Heart left ventricle (tissue), 16 donors: ENCODE results near the gene UBE2V1. TPM values are rescaled to one million over a fixed set of nuclear protein-coding genes. Genes with fewer than 3 reads are reported as not detected.

ENCODE experiments used
- ATAC-seq, 4 donors: fragments of 200-7000 bp; cut with Tn5 transposase; one replicate each; pipeline ENCODE4 v1.9.1; 2020 to 2022; ENCODE audit warnings: moderate library complexity in 4 of 4, mild to moderate bottlenecking in 3 of 4, moderate number of reproducible peaks in 1 of 4
- DNase-seq, 5 donors: peaks; one replicate each; pipeline ENCODE4 v3.0.0-alpha.2; 2020
- H3K27ac ChIP-seq, 12 donors: fragments of 200-600 bp; sonication (generic) in 4 of 12; one replicate each; pipeline versions ENCODE4 v1.5.0 to v1.8.0; 2016 to 2022; ENCODE audit warnings: mild to moderate bottlenecking in 2 of 12
- H3K27me3 ChIP-seq, 9 donors: fragments of 200-600 bp; sonication (generic) in 2 of 9; one replicate each; pipeline versions ENCODE4 v1.5.1 to v1.8.0; 2016 to 2022; ENCODE audit warnings: mild to moderate bottlenecking in 3 of 9
- H3K36me3 ChIP-seq, 9 donors: fragments of 200-600 bp; sonication (generic) in 2 of 9; one replicate each; pipeline versions ENCODE4 v1.5.0 to v1.8.0; 2018 to 2022; ENCODE audit warnings: mild to moderate bottlenecking in 2 of 9
- H3K4me1 ChIP-seq, 12 donors: fragments of 200-600 bp; sonication (generic) in 4 of 12; one replicate each; pipeline versions ENCODE4 v1.5.0 to v1.8.0; 2016 to 2022; ENCODE audit warnings: mild to moderate bottlenecking in 3 of 12
- H3K4me3 ChIP-seq, 12 donors: fragments of 200-600 bp; sonication (generic) in 4 of 12; one replicate each; pipeline versions ENCODE4 v1.5.0 to v1.8.0; 2017 to 2022; ENCODE audit warnings: mild to moderate bottlenecking in 9 of 12, moderate library complexity in 4 of 12
- H3K9me3 ChIP-seq, 12 donors: fragments of 200-600 bp; sonication (generic) in 4 of 12; one replicate each; pipeline versions ENCODE4 v1.5.0 to v1.8.0; 2016 to 2022; ENCODE audit warnings: mild to moderate bottlenecking in 1 of 12
- POLR2A ChIP-seq, 2 donors: fragments of 450-650 bp; IDR thresholded peaks; one replicate each; pipeline ENCODE4 v1.6.1; 2017; ENCODE audit warnings: antibody characterized with exemption in 2 of 2, mild to moderate bottlenecking in 2 of 2, moderate library complexity in 2 of 2
- WGBS, 4 donors: extraction: QIAGEN DNeasy Blood & Tissue Kit in 2 of 4; methylation state at CpG; one replicate each; pipeline versions ENCODE4 v1.1.5 to v1.1.7; 2013 to 2018; 5-methylcytosine and 5-hydroxymethylcytosine counted together
- intact Hi-C, 10 donors: fragments of 100-400 bp; cut with DNase I; formaldehyde crosslinking; loops; one replicate each; pipeline versions ENCODE4 v1.11.1 to v1.14.2; 2022
- polyA plus RNA-seq, 2 donors: library from polyadenylated mRNA; stranded (reverse); fragments of 200-250 nt; gene quantifications; one replicate each; pipeline ENCODE4 v1.2.3, GENCODE V29; 2013
- total RNA-seq, 9 donors: library from RNA; depleted of rRNA in 2 of 9; stranded (reverse); fragments of >200 nt in 2 of 9; fragmentation: NEBNext Ultra II Directional in 3 of 9; extraction: Animal tissue kit (Norgen Biotek cat#: 25700) in 3 of 9; gene quantifications; one replicate each; pipeline versions ENCODE4 v1.1.0 to v1.2.4, GENCODE V29; 2016 to 2023
- TF ChIP-seq, protein P1 (sequence below), 12 donors: fragments of 200-600 bp; sonication (generic) in 4 of 12; IDR thresholded peaks; one replicate each; pipeline versions ENCODE4 v1.5.0 to v1.8.0; 2018 to 2022; ENCODE audit warnings: antibody characterized with exemption in 12 of 12, mild to moderate bottlenecking in 5 of 12
- donor health status: ischemic (EF 13 %, LVEDD 7.1; RV severe dilation, severe dysfunction).
- donor health status: healthy with polysubstance abuse.
- donor health status: DM: no; HTN: yes; CAD: no.
- donor health status: DM: no; HTN: no; CAD: no.
- donor health status: ischemic (EF 25% LVEDD 6.9; RV normal size, moderate dysfunction).
- donor health status: ischemic (EF 25% LVEDD 5.7; RV mildly dilated, moderate dysfunction).
- donor health status: healthy.
- donor health status: DM: yes; HTN: yes; CAD: no.
- donor health status: ischemic (EF 35%, LVEDD 5.7; RV mildly dilated, moderate dysfunction).
- donor health status: nonischemic (EF 11% LVEDD 7.7; RV severe dilation, severe dysfunction).
- donor health status: DM: yes; HTN: yes; CAD: no.
- donor health status: PGD.
- donor health status: ischemic (EF 29% LVEDD 5.4; RV normal size, mild dysfunction).
- donor health status: nonischemic (EF 23%, LVEDD 6.1; RV moderate dilation, normal function).

The UBE2V1 gene
- total and polyA plus RNA-seq, 11 donors, result 54.2 to 105 (median 78.5) TPM

DNA sequence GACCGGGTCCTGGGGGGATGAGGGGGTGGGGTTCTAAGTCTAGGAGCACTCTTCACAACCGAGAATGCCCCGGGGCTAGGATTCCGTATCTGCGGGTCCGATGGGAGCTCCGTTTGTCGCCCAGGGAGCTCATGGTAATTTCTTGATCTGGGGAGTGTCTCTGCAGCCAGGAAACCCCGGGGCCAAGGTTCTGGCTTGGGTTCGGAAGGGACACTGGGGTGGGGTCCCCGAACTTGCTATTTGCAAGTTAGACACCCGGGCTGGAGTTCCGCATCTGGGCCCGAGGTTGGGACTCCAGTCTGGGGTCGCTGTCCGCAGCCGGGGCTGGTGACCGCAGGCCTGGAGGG lies 40.2 kb upstream of the UBE2V1 start:
- Histone ChIP-seq H3K4me1 (peaks cover 7 to 57% (median 41%) of the 10 kb centered on the region in 12 donors), H3K27ac (peak overlapping the region; percentile 54 to 98 (median 94)), H3K4me3 (peak overlapping the region; percentile 27 to 100 (median 97)), H3K27me3 (no peaks in the 10 kb centered on the region), H3K9me3 (no peaks in the 10 kb centered on the region), H3K36me3 (peaks cover 0 to 10% (median 5%) of the 10 kb centered on the region in 9 donors)
- ATAC-seq (no peak), DNase-seq (no peak)
- TF ChIP-seq POLR2A (IDR thresholded peaks at IDR 0.05), result no peak
- TF ChIP-seq, protein P1, sequence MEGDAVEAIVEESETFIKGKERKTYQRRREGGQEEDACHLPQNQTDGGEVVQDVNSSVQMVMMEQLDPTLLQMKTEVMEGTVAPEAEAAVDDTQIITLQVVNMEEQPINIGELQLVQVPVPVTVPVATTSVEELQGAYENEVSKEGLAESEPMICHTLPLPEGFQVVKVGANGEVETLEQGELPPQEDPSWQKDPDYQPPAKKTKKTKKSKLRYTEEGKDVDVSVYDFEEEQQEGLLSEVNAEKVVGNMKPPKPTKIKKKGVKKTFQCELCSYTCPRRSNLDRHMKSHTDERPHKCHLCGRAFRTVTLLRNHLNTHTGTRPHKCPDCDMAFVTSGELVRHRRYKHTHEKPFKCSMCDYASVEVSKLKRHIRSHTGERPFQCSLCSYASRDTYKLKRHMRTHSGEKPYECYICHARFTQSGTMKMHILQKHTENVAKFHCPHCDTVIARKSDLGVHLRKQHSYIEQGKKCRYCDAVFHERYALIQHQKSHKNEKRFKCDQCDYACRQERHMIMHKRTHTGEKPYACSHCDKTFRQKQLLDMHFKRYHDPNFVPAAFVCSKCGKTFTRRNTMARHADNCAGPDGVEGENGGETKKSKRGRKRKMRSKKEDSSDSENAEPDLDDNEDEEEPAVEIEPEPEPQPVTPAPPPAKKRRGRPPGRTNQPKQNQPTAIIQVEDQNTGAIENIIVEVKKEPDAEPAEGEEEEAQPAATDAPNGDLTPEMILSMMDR (IDR thresholded peaks at IDR 0.05), result no peak
- intact Hi-C loops, result loop anchor here in 2 of 10 donors (1.0 to 5.0 kb wide), 3 partner anchors 13 to 36 kb away; no protein-coding TSS in a partner anchor
- 0 to 1% (median 0%) methylated on average over 14 to 18 of the region's 18 CpGs for WGBS, 4 donors

DNA sequence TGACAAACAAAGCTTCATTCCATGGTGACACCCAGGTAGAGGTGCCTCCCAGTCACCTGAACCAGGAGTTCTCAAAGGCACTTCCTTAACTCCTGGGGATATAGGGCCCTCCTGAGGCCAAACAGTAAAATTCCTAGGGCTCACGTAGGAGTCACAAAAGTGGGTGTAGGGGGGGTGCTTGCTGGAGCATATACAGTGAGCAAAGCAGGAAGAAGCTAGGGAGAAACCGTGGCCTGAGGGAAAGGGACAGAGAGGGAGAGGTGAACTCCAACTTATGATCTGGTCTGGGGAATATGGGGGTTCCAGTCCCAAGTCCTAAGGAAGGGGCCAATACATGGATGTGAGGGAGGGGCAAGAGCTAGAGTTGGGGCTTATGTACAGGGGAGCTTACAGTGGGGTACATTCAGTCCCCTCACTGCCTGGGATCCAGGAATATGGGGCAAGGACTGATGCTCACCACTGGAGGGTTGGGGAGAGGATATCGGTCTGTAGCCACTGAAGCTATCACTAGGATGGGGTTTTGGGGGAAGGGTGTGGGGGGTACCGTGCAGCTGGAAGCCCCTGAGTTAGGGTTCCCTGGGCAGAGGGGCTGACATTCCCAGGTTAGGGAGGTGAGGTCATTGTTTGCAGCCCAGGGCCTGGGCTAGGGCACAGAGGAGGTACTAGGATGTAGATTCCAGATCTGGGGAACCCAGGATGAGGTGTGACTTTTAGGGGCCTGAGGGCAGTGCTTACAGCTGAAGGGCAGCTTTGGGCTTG lies 39.6 kb upstream of the UBE2V1 start:
- Histone ChIP-seq H3K36me3 (peaks cover 0 to 13% (median 6%) of the 10 kb centered on the region in 9 donors), H3K4me3 (peak overlapping the region; percentile 27 to 100 (median 97)), H3K27me3 (no peaks in the 10 kb centered on the region), H3K4me1 (peaks cover 7 to 61% (median 47%) of the 10 kb centered on the region in 12 donors), H3K27ac (peak overlapping the region in 11 of 12 donors; percentile 88 to 98 (median 94)), H3K9me3 (no peaks in the 10 kb centered on the region)
- ATAC-seq, result no peak
- no peak for DNase-seq
- no peak for TF ChIP-seq POLR2A (IDR thresholded peaks at IDR 0.05)
- TF ChIP-seq, protein P1 (IDR thresholded peaks at IDR 0.05), result no peak
- 22 to 42% (median 30%) methylated on average over 4 of the region's 4 CpGs for WGBS, 4 donors
- intact Hi-C loops, result loop anchor here in 2 of 10 donors (1.0 to 5.0 kb wide), 3 partner anchors 14 to 35 kb away; no protein-coding TSS in a partner anchor

DNA sequence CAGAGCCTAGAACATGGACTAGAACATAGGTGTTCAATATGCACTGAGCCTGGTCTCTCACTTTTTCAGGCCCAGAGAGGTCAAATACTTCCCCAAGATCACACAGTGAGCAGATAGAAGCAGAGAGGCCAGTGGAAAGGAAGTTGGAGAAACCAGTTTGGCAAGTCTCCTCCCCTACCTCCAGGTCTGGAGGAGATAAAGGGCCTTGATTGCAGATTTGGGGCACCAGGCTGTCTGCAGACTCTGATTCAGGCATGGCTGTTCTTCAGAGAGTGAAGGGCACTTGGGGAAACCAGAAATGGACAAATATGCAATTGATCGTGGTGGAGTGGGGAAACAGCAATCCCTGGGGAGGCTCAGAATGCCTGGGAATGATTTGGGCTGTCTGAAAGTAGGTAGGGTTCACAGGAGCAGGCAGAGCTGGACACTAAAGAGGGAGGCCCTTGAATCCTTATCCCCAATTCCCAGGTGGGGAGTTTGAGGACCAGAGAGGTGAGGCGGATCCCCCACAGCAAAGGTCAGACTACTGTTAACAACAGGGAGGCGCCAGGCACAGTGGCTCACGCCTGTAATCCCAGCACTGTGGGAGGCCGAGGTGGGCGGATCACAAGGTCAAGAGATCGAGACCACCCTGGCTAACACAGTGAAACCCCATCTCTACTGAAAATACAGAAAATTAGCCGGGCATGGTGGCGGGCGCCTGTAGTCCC lies 38.2 kb upstream of the UBE2V1 start:
- ATAC-seq (no peak), DNase-seq (no peak)
- H3K4me1 ChIP-seq, result peaks cover 7 to 75% (median 58%) of the 10 kb centered on the region in 12 donors
- no peak for TF ChIP-seq POLR2A (IDR thresholded peaks at IDR 0.05)
- intact Hi-C loops, result loop anchor here in 1 of 10 donors (5.0 kb wide), 1 partner anchor 34 kb away; no protein-coding TSS in a partner anchor
- peak overlapping the region in 1 of 12 donors; percentile 96 for H3K27ac ChIP-seq
- H3K4me3 ChIP-seq, result peak overlapping the region in 4 of 12 donors; percentile 0 to 100 (median 49)
- peaks cover 0 to 13% (median 6%) of the 10 kb centered on the region in 9 donors for H3K36me3 ChIP-seq
- no peaks in the 10 kb centered on the region for H3K27me3 ChIP-seq
- H3K9me3 ChIP-seq, result no peaks in the 10 kb centered on the region
- WGBS, 4 donors, result 82 to 91% (median 85%) methylated on average over 7 to 10 of the region's 10 CpGs

DNA sequence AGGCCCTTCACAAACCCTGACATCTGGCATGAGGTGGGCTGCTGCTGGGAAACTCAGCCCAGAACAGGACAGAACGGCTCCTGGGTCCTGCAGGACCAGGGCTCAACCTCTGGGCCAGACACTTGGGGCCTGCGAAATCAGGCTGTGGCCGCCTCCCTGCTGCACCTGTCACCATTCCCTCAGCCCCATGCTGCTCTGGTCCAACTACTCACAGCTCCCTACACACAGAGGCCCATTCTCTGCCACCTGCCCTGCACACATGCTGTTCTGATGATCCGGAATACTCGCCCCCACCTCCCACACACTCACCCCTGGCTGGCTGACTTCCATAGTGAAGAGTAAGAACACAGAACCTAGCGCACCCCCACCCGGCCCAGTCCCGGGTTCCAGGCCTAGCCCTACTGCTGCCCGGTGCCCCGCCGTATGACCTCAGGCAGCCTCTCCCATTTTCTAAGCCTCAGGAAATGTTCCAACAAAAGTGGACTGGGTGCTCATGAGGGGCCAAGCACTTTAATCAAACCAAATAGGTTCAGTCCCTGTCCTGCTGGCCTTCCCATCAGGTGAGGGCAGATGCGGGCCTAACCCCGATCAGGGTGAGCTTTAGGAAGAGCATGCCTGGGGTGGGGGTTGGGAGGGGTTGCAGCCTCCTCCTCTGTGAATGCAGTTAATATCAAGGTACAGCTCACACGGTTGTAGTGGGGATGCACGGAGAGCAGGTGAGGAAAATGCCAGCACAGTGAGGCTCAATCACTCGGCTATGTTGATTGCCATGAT lies 36.7 kb upstream of the UBE2V1 start:
- 78 to 85% (median 82%) methylated on average over 14 to 16 of the region's 16 CpGs for WGBS, 4 donors
- Histone ChIP-seq H3K27ac (peak overlapping the region in 1 of 12 donors; percentile 4), H3K4me3 (no peak overlapping the region)

More for the DNA sequence above, 36.7 kb upstream of the UBE2V1 start:
- Histone ChIP-seq H3K9me3 (no peaks in the 10 kb centered on the region), H3K36me3 (peaks cover 0 to 13% (median 6%) of the 10 kb centered on the region in 9 donors), H3K4me1 (peaks cover 7 to 86% (median 58%) of the 10 kb centered on the region in 12 donors), H3K27me3 (no peaks in the 10 kb centered on the region)
- ATAC-seq, result no peak
- TF ChIP-seq, protein P1 (IDR thresholded peaks at IDR 0.05), result no peak
- TF ChIP-seq POLR2A (IDR thresholded peaks at IDR 0.05), result no peak
- no peak for DNase-seq
- intact Hi-C loops, result loop anchor here in 1 of 10 donors (5.0 kb wide), 1 partner anchor 32 kb away; no protein-coding TSS in a partner anchor
